Breast epithelium (tissue), 3 donors: ENCODE data around the gene LINGO1.

ENCODE experiments used
- POLR2A ChIP-seq: fragments of 450-650 bp; IDR thresholded peaks from one replicate; pipeline ENCODE4 v1.6.1; 2016; ENCODE audit warnings: antibody characterized with exemption, mild to moderate bottlenecking, moderate library complexity
- POLR2AphosphoS5 ChIP-seq, 3 donors: sonication (generic); formaldehyde crosslinking; IDR thresholded peaks; one replicate each; pipeline ENCODE4 v1.6.1; 2017; ENCODE audit warnings: antibody characterized with exemption in 3 of 3
- TF ChIP-seq, protein P1 (sequence below), 3 donors: fragments of 450-650 bp; IDR thresholded peaks; one replicate each; pipeline ENCODE4 v1.5.1; 2016 to 2017; ENCODE audit warnings: antibody characterized with exemption in 3 of 3, mild to moderate bottlenecking in 3 of 3, moderate library complexity in 3 of 3

DNA sequence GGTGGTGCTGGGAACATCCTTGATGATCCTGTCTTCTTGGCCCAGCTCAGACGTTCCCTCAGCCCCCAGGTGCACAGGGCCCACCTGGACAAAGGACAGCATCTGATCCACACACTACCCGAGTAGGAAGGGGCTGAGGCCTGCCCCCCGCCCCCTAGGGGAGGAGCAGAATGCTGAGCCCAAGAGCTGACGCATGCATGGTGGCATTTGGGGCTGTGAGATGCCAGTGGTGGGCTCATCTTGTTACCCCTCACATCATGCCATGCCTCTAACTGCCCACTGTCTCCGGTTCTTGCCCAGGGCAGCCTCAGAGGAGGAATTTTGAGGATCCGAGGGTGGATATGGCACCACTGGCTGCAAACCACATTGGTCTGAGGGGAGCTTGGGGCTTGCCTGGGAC is 61.5 kb downstream of the LINGO1 start:
- TF ChIP-seq POLR2AphosphoS5 (IDR thresholded peaks at IDR 0.05) = no peak
- TF ChIP-seq, protein P1, sequence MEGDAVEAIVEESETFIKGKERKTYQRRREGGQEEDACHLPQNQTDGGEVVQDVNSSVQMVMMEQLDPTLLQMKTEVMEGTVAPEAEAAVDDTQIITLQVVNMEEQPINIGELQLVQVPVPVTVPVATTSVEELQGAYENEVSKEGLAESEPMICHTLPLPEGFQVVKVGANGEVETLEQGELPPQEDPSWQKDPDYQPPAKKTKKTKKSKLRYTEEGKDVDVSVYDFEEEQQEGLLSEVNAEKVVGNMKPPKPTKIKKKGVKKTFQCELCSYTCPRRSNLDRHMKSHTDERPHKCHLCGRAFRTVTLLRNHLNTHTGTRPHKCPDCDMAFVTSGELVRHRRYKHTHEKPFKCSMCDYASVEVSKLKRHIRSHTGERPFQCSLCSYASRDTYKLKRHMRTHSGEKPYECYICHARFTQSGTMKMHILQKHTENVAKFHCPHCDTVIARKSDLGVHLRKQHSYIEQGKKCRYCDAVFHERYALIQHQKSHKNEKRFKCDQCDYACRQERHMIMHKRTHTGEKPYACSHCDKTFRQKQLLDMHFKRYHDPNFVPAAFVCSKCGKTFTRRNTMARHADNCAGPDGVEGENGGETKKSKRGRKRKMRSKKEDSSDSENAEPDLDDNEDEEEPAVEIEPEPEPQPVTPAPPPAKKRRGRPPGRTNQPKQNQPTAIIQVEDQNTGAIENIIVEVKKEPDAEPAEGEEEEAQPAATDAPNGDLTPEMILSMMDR (IDR thresholded peaks at IDR 0.05) = no peak
- no peak for TF ChIP-seq POLR2A
